GM21423 (cell line): ENCODE data around the gene CD44.

Source experiments
- ATAC-seq: cut with Tn5 transposase; IDR thresholded peaks from one replicate; pipeline ENCODE4 v1.9.1; 2021; ENCODE audit warnings: mild to moderate bottlenecking, moderate library complexity; ENCODE audit not compliant: unreplicated experiment

Gene CD44

DNA sequence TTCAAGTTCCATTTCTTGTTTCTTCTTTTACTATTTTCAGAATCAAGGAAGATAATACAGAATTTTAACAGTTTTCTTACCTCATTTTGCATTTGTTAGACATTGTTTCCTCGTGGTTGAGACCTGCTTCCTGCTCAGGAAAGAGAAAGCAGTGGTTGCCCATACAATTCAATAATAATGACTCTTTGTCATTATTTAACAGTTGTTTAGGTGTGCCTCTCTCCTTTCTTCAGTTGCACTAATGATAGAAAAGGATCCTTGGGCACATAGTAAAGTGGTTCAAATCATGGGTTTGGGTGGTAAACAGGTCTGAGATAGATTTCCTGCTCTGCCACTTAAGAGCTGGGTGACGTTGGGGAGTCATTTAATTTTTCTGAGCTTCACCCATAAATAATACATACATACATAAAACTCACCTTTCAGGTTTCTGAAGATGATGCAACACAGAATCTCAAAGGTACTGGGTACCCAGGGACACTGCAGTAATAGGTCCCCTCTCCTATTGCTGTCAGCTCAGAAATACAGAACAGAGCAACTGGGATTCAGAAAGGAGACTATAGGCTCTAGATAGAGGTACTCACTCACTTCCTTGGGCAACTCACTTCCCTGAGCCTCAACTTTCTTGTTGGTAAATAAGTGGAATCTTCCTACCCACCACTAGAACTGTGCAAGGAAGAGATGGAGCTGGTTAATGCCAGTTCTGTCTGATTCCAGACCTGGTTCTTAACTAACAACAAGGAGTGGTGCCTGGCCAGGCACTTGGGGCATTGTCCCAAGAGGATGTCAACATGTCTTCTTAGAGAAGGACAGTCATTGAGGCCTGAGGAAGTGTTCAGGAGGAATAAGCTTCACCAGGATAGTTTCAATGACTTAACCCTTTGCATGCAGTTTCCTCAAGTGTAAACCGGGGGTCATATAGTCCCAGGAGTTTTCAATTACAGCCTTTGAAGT lies 34.9 kb downstream of the CD44 start:
- no peak for ATAC-seq

GRCh38 chr11:35174666-35175065 lies 35.7 kb downstream of the CD44 start:
- ATAC-seq, result no peak

DNA sequence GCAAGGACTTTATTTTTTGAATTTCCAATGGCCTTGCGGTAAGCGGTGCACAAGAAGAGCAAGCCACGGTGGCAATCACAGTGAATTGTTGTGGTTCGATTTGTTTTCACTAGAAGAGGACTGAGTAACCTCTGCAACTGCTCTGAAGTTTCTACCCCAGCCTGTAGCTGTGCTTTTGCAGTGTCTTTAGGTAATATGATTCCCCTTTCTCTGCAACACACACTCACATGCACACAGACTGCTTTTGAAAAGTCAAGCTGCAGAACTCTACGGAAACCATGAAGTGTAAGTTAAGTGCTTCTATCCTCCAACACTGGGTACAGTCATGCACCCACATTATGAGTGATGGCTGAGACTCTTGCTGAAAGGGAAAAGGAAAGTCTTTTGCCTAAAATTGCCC lies 38.4 kb downstream of the CD44 start:
- no peak for ATAC-seq

DNA sequence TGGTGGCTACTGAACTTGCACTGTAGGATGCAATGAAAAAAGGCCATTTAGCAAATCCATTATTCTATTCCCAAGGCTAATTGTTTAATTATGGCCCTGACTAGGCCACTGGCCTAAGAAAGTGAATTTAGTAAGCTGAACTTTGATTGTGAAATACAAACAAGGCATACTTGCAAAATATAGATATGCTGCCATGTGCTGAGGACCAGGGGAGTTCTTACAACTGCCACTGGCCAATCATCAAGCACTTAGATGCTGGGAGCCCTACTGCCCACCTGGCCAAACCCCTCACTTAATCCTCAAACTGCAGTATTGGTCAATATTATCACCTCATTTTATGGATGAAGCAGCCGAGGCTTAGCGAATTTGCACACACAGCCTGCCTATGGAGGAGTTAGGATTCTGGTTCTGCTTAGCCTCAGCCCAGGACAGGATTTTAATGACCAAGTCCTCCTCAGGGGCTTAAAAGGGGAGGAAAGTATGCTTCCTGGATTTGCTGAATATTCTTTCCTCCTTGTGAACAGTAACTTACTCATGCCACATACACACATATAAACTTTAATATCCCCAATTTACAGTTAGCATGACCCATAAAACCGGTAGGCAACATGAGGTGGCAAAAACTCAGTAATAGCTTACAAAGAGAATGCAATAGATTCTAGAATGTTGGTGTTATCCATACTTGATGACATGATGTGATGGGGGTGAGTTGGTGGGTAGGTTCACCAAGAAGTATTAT lies 39.3 kb downstream of the CD44 start:
- no peak for ATAC-seq

DNA sequence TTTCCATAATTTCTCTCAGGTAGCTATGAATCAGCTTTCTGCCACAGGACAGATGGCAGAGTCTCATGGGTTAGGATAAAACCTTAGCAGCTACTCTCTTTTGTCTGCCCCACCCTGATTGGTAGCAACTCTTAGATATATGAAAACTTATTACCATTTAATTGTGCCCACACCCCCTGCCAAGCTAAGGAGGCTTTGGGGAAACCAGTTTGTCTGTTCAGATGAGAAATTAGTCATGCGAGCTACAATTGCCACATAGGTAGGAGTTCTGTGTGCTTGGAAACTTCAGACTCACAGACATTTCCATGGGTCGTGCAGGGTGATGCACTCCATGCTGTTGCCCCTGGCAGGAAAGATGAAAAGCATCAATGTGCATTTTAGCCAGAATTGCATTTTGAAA lies 39.9 kb downstream of the CD44 start:
- ATAC-seq, result no peak

DNA sequence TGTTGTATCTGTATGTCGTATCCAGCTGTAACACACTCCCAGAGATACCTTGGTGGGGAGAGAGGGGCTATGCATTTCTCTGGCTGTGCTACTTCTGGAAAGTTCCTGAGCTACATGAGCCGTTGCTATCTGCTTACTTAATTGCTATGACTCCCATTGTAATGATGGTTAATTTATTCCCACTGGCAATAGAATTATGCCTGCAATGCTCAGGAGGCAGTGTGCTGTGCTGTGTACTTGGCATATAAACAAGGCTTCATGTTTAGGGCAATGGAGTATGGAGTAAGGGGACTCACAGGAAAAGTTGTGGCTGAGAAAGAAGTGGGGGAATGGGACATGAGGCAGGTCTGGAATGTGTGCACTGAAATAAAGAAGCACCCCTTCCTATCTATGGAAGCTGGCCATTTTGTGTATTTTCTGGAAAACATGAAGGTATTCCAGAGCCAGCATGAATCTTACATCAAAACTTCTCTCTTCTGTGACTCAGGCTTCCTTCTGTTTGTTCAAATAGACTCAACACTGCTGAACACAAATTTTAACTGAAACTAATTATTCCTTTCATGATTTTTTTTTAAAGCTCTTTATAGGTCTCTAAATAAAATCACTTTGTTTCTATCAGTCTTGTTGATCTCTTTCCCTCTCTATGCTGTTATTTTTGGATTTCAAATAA lies 40.6 kb downstream of the CD44 start:
- no peak for ATAC-seq

DNA sequence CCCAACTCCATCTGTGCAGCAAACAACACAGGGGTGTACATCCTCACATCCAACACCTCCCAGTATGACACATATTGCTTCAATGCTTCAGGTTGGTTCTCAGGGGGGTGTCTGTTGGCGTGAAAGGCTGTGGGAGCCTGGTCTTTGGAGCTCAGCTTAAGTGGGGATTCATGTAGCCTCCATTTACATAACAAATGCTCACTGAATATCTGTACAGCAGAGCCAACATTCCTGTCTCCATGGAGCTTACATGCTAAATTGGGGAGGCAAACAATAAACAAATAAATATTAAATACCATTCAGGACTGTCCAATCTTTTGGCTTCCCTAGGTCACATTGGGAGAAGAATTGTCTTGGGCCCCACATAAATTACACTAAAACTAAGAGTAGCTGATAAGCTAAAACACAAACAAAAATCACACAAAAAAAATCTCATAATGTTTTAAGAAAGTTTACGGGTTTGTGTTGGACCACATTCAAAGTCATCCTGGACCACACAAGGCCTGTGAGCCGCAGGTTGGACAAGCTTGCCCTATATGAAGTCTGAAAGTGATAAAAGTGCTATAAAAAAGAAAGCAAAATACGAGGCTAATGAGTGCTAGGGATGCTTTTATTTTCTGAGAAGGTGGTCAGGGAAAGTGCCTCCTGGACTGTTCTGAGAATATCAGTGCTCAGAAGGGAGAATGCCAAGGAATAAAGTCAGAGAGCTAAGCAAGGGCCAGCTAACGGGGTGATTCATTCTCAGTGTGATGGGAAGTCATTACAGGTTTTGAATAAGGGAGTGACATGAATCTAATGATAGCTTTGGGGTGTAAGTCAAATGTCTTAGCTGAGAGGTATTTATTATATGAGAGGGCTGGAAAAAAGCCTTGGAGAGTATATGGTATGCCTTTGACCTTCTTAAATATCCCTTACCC lies 41.6 kb downstream of the CD44 start:
- no peak for ATAC-seq

GRCh38 chr11:35182317-35182939 lies 43.5 kb downstream of the CD44 start:
- ATAC-seq, result peak; percentile 75

DNA sequence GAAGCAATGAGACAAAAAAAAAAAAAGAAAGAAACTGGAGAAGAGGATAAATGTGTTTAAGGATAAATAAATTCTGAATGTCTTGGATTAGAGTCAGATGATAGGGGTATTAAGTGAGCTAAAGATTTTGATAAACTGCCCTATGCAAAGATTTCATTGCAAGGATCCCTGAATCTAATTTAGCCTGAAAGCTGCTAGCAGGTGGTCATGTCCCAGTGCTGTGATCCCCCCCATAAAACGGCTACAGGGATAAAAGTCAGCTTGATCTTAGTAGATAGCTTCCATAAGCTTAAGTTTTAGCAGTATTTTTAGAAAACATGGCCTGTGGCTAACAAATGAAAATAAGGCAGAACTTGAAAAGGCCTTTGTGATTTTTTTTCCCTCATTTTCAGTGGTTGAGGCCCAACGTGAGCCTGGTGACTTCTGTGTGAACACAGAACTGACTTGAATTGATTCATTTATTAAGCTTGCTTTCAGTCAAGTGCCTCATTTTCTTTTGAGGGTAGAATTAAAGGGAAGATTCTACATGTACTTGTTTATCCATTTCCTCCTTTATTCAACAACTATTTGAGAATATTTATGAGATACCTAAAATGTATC lies 44.5 kb downstream of the CD44 start:
- no peak for ATAC-seq

DNA sequence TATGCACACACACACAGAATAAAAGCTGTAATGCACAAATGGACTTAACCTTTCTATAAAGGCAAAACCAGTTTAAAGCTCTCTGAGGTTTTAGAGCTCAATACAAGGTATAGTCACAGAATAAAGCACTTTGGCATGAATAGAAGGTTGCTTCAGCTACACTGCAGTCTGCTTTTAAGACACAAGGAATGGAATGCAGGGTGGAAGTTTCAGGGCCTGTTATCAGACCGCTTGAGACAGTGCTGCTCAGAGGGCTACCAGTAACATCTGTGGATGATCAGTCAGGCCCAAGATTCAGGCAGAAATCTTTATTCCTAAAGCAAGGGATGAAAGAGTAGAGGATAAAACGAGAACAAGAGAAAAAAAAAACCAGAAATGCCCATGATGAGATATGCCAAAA lies 46.7 kb downstream of the CD44 start:
- no peak for ATAC-seq

DNA sequence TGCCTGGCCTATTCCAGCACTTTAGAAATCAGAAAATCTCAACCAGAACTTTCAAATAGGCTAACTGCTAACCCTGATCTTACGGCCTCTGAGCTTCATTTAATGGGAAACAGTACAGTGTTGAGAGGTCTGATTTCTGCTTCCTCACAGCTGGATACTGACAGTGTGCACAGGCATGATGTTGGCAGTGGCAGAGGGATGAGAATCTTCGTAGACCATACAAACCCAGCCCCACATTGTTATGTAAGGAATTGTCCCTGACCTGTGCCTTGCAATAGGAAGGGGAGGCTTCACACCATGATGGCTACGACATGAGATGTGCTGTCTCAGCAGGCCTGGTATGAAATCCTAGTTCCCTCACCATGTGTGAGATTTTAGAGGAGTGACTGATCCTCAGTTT lies 49.0 kb downstream of the CD44 start:
- ATAC-seq, result no peak

DNA sequence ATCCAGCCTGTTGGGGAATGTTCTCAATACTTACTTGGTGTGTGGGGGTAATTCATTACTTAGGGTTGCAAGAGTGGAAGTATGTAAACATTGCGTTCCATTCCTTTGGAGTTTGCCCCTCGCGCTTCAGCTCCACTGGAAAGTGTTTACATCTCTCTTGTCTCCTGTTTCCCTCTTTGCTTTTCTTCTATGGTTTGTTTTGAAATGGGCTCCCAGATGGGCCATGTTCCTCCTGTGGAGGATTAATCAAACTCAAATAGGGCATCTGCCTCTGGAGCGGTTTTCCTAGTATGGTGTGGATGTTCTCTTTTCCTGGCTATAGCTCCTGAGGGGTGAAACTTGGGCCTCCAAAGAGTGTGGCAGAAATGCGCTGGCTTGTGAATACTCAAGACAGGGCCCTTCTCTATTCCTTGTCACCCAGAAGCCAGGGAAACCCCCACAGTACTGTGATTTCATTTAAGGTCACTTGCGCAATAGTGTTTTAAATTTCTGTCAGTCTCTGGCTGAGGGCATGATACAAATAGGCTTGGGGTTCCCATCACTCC lies 51.9 kb downstream of the CD44 start:
- no peak for ATAC-seq

DNA sequence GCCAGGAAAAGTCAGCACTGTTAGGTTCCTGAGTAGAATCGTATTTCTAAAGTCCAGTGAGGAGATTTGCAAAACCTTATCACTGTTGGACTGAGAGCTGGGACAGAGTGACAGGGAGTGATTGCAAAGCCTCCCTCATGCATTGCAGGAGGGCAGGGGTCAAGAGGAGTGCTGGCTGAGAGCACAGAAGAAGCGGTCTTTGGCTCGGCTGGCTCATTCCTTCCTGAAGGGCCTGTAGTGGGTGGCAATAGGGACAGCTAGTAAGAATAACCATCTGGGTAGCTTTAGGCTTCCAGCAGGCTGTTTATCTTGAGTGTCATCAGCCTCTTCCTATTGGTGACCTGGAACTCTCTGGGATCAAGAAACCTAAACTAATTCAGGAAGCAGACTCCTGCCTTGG lies 53.4 kb downstream of the CD44 start:
- ATAC-seq, result no peak

DNA sequence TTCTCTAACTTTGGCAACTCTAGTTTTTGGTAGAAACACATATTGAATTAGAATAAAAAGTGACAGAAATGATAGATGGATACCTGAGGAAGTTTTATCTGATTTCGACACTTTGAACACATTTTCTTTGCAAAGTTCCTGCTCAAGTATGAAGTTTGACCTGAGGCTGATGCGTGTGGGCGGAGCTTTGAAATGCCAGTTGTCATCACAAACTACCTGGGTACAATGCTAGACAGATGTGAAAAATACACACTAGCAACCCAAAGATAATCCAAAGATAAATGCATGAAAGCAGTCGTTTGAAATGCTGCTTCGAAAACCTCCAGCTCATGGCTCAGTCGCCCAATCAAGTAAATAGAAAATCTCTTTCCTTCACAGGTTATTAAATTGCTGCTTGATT lies 54.8 kb downstream of the CD44 start:
- no peak for ATAC-seq

DNA sequence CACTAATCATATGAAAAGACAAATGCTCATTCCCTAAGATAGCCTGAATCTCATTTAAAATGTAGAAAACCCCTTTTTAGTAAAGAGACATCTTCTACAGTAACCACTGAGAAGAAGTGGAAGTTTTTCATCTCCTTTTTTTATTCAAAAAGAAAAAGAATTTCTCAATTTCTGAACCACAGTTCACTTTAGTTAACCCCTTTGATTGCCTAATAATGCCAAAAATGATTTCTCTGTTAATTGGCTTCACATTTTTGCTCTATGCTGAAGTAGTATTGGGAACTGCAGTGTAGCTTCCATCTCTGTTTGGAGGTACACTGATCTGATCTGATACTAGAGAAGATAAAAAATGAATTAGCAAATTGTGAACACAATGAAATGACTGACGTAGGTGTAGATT lies 58.3 kb downstream of the CD44 start:
- no peak for ATAC-seq

DNA sequence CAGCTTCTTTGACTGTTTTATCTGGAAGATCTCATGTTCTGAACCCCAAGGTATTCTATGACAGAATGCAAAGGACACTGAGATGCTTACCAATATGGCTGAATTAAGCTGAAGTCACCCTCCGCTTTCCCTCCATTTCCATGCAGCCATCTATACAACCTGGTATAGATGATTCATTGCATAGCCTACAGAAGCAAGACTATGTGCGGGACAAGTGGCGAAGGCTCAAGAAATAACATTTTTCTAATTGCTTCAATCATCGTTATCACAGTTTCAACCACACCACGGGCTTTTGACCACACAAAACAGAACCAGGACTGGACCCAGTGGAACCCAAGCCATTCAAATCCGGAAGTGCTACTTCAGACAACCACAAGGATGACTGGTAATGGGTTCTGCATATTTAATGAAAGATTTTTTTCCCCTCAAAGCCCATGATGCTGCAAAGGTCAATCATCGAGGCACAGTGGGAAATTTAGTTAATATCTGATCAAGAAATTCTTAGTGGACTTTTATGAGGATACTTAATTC lies 61.9 kb downstream of the CD44 start:
- ATAC-seq, result no peak

GRCh38 chr11:35204614-35205013 lies 65.6 kb downstream of the CD44 start:
- ATAC-seq, result no peak

DNA sequence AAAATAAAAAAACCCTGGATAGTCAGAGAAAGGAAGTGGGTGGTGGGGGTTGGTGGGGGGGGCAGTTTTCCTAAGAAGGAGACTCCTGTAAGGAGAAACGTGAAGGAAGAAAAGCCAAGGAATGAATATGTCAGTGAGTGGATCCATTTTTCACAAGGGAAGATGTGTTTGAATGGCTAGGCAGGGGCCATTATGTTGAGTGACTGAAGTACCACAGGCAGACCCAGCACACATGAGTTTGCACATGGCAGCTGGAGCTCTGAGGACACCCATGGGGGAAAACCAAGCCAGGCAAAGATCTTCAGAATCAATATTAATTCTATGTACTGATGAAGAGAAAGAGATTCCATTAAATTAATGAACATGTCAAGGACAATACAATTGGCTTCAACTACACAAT lies 67.6 kb downstream of the CD44 start:
- ATAC-seq, result no peak
